ENCODE results near the gene SAMD9L. TPM values are rescaled to one million over a fixed set of nuclear protein-coding genes. Genes with fewer than 3 reads are reported as not detected.

The SAMD9L gene
- 7.4 and 10.5 TPM in 2 replicates for total RNA-seq (2012; rRNA removed)

- Histone ChIP-seq H3K4me3 (ENCODE audit: low read length) (peak within 1 kb of the TSS; percentile 67), H3K4me2 (ENCODE audit: low read length) (peak within 1 kb of the TSS; percentile 85), H3K36me3 (ENCODE audit: insufficient read depth, low read length) (peaks cover 11% of the 10 kb centered on the region), H3K9me3 (replicated peaks; ENCODE audit: low read length) (no peaks in the 10 kb centered on the region), H3K27me3 (ENCODE audit: control insufficient read depth, insufficient read depth, low read length) (no peaks in the 10 kb centered on the region), H3K9ac (ENCODE audit: low read depth, low read length) (peak within 1 kb of the TSS; percentile 80), H3K4me1 (ENCODE audit: control insufficient read depth, insufficient read depth, low read length) (peaks cover 26% of the 10 kb centered on the region)
These were observed at the start of gene SAMD9L for GRCh38 chr7:93148144-93148543. Gene SAMD9L (minus strand): TSS chr7:93148385. CDS start chr7:93135971, 12,414 bp downstream.

- H3K9ac ChIP-seq (ENCODE audit: low read depth, low read length): no peak overlapping the region
- H3K9me3 ChIP-seq (replicated peaks; ENCODE audit: low read length): no peaks in the 10 kb centered on the region
- no peaks in the 10 kb centered on the region for H3K36me3 ChIP-seq (ENCODE audit: insufficient read depth, low read length)
- peaks cover 29% of the 10 kb centered on the region for H3K27me3 ChIP-seq (ENCODE audit: control insufficient read depth, insufficient read depth, low read length)
- H3K4me3 ChIP-seq (ENCODE audit: low read length): no peak overlapping the region
- H3K4me2 ChIP-seq (ENCODE audit: low read length): no peak overlapping the region
- no peaks in the 10 kb centered on the region for H3K4me1 ChIP-seq (ENCODE audit: control insufficient read depth, insufficient read depth, low read length)
These were observed 48.2 kb upstream of the SAMD9L start for GRCh38 chr7:93196336-93196735.

GRCh38 chr7:93194386-93194785 is 46.2 kb upstream of the SAMD9L start:
- H3K9ac ChIP-seq (ENCODE audit: low read depth, low read length): no peak overlapping the region

GRCh38 chr7:93188870-93189634 is 40.9 kb upstream of the SAMD9L start:
- Histone ChIP-seq H3K36me3 (ENCODE audit: insufficient read depth, low read length) (no peaks in the 10 kb centered on the region), H3K27me3 (ENCODE audit: control insufficient read depth, insufficient read depth, low read length) (peaks cover 52% of the 10 kb centered on the region), H3K9ac (ENCODE audit: low read depth, low read length) (no peak overlapping the region), H3K4me2 (ENCODE audit: low read length) (no peak overlapping the region), H3K9me3 (replicated peaks; ENCODE audit: low read length) (no peaks in the 10 kb centered on the region), H3K4me3 (ENCODE audit: low read length) (no peak overlapping the region), H3K4me1 (ENCODE audit: control insufficient read depth, insufficient read depth, low read length) (peaks cover 10% of the 10 kb centered on the region)

More at GRCh38 chr7:93194386-93194785, 46.2 kb upstream of the SAMD9L start:
- Histone ChIP-seq H3K4me3 (ENCODE audit: low read length) (no peak overlapping the region), H3K36me3 (ENCODE audit: insufficient read depth, low read length) (no peaks in the 10 kb centered on the region), H3K9me3 (replicated peaks; ENCODE audit: low read length) (no peaks in the 10 kb centered on the region), H3K4me2 (ENCODE audit: low read length) (no peak overlapping the region), H3K27me3 (ENCODE audit: control insufficient read depth, insufficient read depth, low read length) (peaks cover 47% of the 10 kb centered on the region), H3K4me1 (ENCODE audit: control insufficient read depth, insufficient read depth, low read length) (no peaks in the 10 kb centered on the region)

- Histone ChIP-seq H3K9me3 (replicated peaks; ENCODE audit: low read length) (no peaks in the 10 kb centered on the region), H3K9ac (ENCODE audit: low read depth, low read length) (no peak overlapping the region), H3K27me3 (ENCODE audit: control insufficient read depth, insufficient read depth, low read length) (peaks cover 19% of the 10 kb centered on the region), H3K4me2 (ENCODE audit: low read length) (peak overlapping the region; percentile 1), H3K4me1 (ENCODE audit: control insufficient read depth, insufficient read depth, low read length) (peaks cover 10% of the 10 kb centered on the region), H3K36me3 (ENCODE audit: insufficient read depth, low read length) (no peaks in the 10 kb centered on the region), H3K4me3 (ENCODE audit: low read length) (no peak overlapping the region)
These were observed 37.3 kb upstream of the SAMD9L start for GRCh38 chr7:93185303-93186027.

GRCh38 chr7:93179173-93179572 is 31.0 kb upstream of the SAMD9L start:
- no peak overlapping the region for H3K9ac ChIP-seq (ENCODE audit: low read depth, low read length)
- peaks cover 19% of the 10 kb centered on the region for H3K27me3 ChIP-seq (ENCODE audit: control insufficient read depth, insufficient read depth, low read length)
- no peak overlapping the region for H3K4me3 ChIP-seq (ENCODE audit: low read length)
- no peaks in the 10 kb centered on the region for H3K4me1 ChIP-seq (ENCODE audit: control insufficient read depth, insufficient read depth, low read length)
- H3K36me3 ChIP-seq (ENCODE audit: insufficient read depth, low read length): no peaks in the 10 kb centered on the region
- H3K4me2 ChIP-seq (ENCODE audit: low read length): no peak overlapping the region
- H3K9me3 ChIP-seq (replicated peaks; ENCODE audit: low read length): no peaks in the 10 kb centered on the region

- Histone ChIP-seq H3K36me3 (ENCODE audit: insufficient read depth, low read length) (no peaks in the 10 kb centered on the region), H3K4me1 (ENCODE audit: control insufficient read depth, insufficient read depth, low read length) (no peaks in the 10 kb centered on the region), H3K4me2 (ENCODE audit: low read length) (no peak overlapping the region), H3K4me3 (ENCODE audit: low read length) (no peak overlapping the region), H3K27me3 (ENCODE audit: control insufficient read depth, insufficient read depth, low read length) (peaks cover 19% of the 10 kb centered on the region), H3K9ac (ENCODE audit: low read depth, low read length) (no peak overlapping the region), H3K9me3 (replicated peaks; ENCODE audit: low read length) (no peaks in the 10 kb centered on the region)
These were observed 30.0 kb upstream of the SAMD9L start for GRCh38 chr7:93178213-93178612.

- Histone ChIP-seq H3K27me3 (ENCODE audit: control insufficient read depth, insufficient read depth, low read length) (peaks cover 19% of the 10 kb centered on the region), H3K9me3 (replicated peaks; ENCODE audit: low read length) (peaks cover 5% of the 10 kb centered on the region), H3K9ac (ENCODE audit: low read depth, low read length) (no peak overlapping the region)
These were observed 28.9 kb upstream of the SAMD9L start for GRCh38 chr7:93176992-93177580.

GRCh38 chr7:93175219-93175618 is 27.0 kb upstream of the SAMD9L start:
- H3K4me3 ChIP-seq (ENCODE audit: low read length): no peak overlapping the region

More at GRCh38 chr7:93176992-93177580, 28.9 kb upstream of the SAMD9L start:
- Histone ChIP-seq H3K4me3 (ENCODE audit: low read length) (no peak overlapping the region), H3K36me3 (ENCODE audit: insufficient read depth, low read length) (no peaks in the 10 kb centered on the region), H3K4me1 (ENCODE audit: control insufficient read depth, insufficient read depth, low read length) (no peaks in the 10 kb centered on the region), H3K4me2 (ENCODE audit: low read length) (no peak overlapping the region)

GRCh38 chr7:93172683-93173082 is 24.5 kb upstream of the SAMD9L start:
- Histone ChIP-seq H3K4me2 (ENCODE audit: low read length) (no peak overlapping the region), H3K9me3 (replicated peaks; ENCODE audit: low read length) (peaks cover 7% of the 10 kb centered on the region), H3K36me3 (ENCODE audit: insufficient read depth, low read length) (no peaks in the 10 kb centered on the region), H3K4me3 (ENCODE audit: low read length) (no peak overlapping the region), H3K27me3 (ENCODE audit: control insufficient read depth, insufficient read depth, low read length) (peaks cover 10% of the 10 kb centered on the region), H3K4me1 (ENCODE audit: control insufficient read depth, insufficient read depth, low read length) (no peaks in the 10 kb centered on the region), H3K9ac (ENCODE audit: low read depth, low read length) (no peak overlapping the region)

More at GRCh38 chr7:93175219-93175618, 27.0 kb upstream of the SAMD9L start:
- no peaks in the 10 kb centered on the region for H3K4me1 ChIP-seq (ENCODE audit: control insufficient read depth, insufficient read depth, low read length)
- peaks cover 7% of the 10 kb centered on the region for H3K9me3 ChIP-seq (replicated peaks; ENCODE audit: low read length)
- H3K36me3 ChIP-seq (ENCODE audit: insufficient read depth, low read length): no peaks in the 10 kb centered on the region
- H3K27me3 ChIP-seq (ENCODE audit: control insufficient read depth, insufficient read depth, low read length): peaks cover 17% of the 10 kb centered on the region
- no peak overlapping the region for H3K4me2 ChIP-seq (ENCODE audit: low read length)
- H3K9ac ChIP-seq (ENCODE audit: low read depth, low read length): no peak overlapping the region

- H3K9me3 ChIP-seq (replicated peaks; ENCODE audit: low read length): peaks cover 7% of the 10 kb centered on the region
- no peak overlapping the region for H3K4me3 ChIP-seq (ENCODE audit: low read length)
- H3K9ac ChIP-seq (ENCODE audit: low read depth, low read length): no peak overlapping the region
- H3K27me3 ChIP-seq (ENCODE audit: control insufficient read depth, insufficient read depth, low read length): peaks cover under 1% of the 10 kb centered on the region
- no peak overlapping the region for H3K4me2 ChIP-seq (ENCODE audit: low read length)
- no peaks in the 10 kb centered on the region for H3K36me3 ChIP-seq (ENCODE audit: insufficient read depth, low read length)
- H3K4me1 ChIP-seq (ENCODE audit: control insufficient read depth, insufficient read depth, low read length): no peaks in the 10 kb centered on the region
These were observed 23.5 kb upstream of the SAMD9L start for GRCh38 chr7:93171606-93172226.

All from skeletal muscle satellite cell (primary cell).